ENCODE results near the gene ACTN2.

Gene ACTN2

DNA sequence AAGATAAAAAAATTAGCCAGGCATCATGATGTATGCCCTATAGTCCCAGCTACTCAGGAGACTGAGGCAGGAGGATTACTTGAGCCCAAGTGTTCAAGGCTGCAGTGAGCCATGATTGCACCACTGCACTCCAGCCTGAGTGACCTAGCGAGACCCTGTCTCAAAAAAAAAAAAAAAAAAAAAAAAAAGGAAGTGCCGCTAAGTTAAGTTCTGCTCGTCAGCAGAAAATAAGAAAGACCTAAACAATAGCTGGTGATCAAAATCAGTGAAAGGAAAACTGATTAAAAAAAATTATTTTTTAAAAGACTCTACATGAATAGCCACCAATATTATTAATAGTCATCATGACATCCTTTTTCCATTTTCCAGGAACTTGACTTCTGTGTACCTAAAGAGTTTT is 64.6 kb downstream of the ACTN2 start:
- Histone ChIP-seq H3K9ac (ENCODE audit: low read length in 5 of 5) (no peak overlapping the region), H3K27ac (ENCODE audit: low read depth, low read length) (no peak overlapping the region), H3K9me3 (ENCODE audit: control insufficient read depth in 5 of 5, low read length in 5 of 5) (no peaks in the 10 kb centered on the region), H3K4me1 (ENCODE audit: control insufficient read depth in 5 of 5, insufficient read depth in 5 of 5, low read length in 5 of 5) (peaks cover 0 to 3% (median 0%) of the 10 kb centered on the region in 5 donors), H3K27me3 (ENCODE audit: control insufficient read depth in 5 of 5, insufficient read depth in 4 of 5, low read length in 5 of 5) (peaks cover 0 to 9% (median 0%) of the 10 kb centered on the region in 5 donors), H3K36me3 (ENCODE audit: control insufficient read depth in 5 of 5, insufficient read depth in 5 of 5, low read length in 5 of 5) (no peaks in the 10 kb centered on the region), H3K4me3 (ENCODE audit: low read depth in 1 of 5, low read length in 5 of 5) (no peak overlapping the region)

DNA sequence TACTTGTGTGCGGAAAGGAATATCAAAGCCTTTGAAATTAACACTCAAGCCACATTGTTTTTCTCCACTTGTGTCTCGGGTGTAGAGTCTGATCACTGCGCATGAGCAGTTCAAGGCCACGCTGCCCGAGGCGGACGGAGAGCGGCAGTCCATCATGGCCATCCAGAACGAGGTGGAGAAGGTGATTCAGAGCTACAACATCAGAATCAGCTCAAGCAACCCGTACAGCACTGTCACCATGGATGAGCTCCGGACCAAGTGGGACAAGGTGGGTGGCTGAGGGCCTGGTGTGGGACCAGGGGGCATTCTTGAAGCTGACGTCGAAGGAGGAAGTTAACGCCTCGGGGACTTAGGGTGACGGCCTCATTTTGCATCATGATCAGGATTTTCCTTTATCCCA is 65.1 kb downstream of the ACTN2 start:
- no peaks in the 10 kb centered on the region for H3K9me3 ChIP-seq (ENCODE audit: control insufficient read depth in 5 of 5, low read length in 5 of 5)
- peaks cover 0 to 3% (median 0%) of the 10 kb centered on the region in 5 donors for H3K4me1 ChIP-seq (ENCODE audit: control insufficient read depth in 5 of 5, insufficient read depth in 5 of 5, low read length in 5 of 5)
- H3K36me3 ChIP-seq (ENCODE audit: control insufficient read depth in 5 of 5, insufficient read depth in 5 of 5, low read length in 5 of 5), result no peaks in the 10 kb centered on the region

DNA sequence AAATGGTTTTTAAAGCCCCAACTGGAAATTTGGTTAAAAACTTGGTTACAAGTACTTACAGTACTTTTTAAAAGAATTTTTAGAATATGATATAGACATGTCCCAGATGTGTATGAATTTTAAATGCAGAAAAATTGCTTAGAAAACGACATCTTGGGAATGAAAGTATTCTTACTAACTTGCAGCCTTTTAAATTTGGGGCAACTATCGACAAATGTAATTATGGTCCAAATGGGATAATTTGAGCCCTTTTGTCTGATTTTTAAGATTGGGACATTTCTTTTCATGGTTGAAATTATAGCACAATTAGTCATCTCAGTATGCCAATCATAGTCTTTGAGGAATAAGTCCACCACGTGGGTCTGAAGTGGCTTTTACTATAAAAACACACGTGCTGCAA is 65.6 kb downstream of the ACTN2 start:
- H3K4me1 ChIP-seq (ENCODE audit: control insufficient read depth in 5 of 5, insufficient read depth in 5 of 5, low read length in 5 of 5), result peaks cover 0 to 3% (median 0%) of the 10 kb centered on the region in 5 donors
- H3K27ac ChIP-seq (ENCODE audit: low read depth, low read length), result no peak overlapping the region
- H3K4me3 ChIP-seq (ENCODE audit: low read depth in 1 of 5, low read length in 5 of 5), result no peak overlapping the region
- no peaks in the 10 kb centered on the region for H3K9me3 ChIP-seq (ENCODE audit: control insufficient read depth in 5 of 5, low read length in 5 of 5)
- H3K27me3 ChIP-seq (ENCODE audit: control insufficient read depth in 5 of 5, insufficient read depth in 4 of 5, low read length in 5 of 5), result peaks cover 0 to 9% (median 0%) of the 10 kb centered on the region in 5 donors
- H3K9ac ChIP-seq (ENCODE audit: low read length in 5 of 5), result no peak overlapping the region
- H3K36me3 ChIP-seq (ENCODE audit: control insufficient read depth in 5 of 5, insufficient read depth in 5 of 5, low read length in 5 of 5), result no peaks in the 10 kb centered on the region

More for the DNA sequence above, 65.1 kb downstream of the ACTN2 start:
- Histone ChIP-seq H3K4me3 (ENCODE audit: low read depth in 1 of 5, low read length in 5 of 5) (no peak overlapping the region), H3K9ac (ENCODE audit: low read length in 5 of 5) (no peak overlapping the region), H3K27me3 (ENCODE audit: control insufficient read depth in 5 of 5, insufficient read depth in 4 of 5, low read length in 5 of 5) (peaks cover 0 to 9% (median 0%) of the 10 kb centered on the region in 5 donors), H3K27ac (ENCODE audit: low read depth, low read length) (no peak overlapping the region)

DNA sequence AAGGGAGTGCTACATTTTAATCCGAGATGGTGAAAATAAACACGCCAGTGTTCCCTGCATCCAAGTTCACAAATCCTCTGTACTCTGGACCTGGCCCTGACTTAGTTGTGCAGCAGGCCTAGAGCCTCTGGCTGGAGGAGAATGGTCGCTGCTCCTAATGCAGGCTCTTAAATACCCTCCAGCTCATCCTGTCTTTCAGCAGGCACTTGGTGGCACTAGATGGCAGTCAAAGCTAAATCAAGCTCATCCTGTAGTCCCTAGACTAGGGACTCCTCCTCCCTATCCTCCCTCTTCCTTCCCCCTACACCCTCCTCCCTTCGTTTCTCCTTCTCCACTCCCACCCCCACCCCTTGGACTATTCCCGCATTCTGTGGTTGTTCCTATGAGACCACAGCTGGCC is 67.2 kb downstream of the ACTN2 start:
- H3K9me3 ChIP-seq (ENCODE audit: control insufficient read depth in 5 of 5, low read length in 5 of 5), result no peaks in the 10 kb centered on the region
- peaks cover 0 to 9% (median 0%) of the 10 kb centered on the region in 5 donors for H3K27me3 ChIP-seq (ENCODE audit: control insufficient read depth in 5 of 5, insufficient read depth in 4 of 5, low read length in 5 of 5)
- no peaks in the 10 kb centered on the region for H3K36me3 ChIP-seq (ENCODE audit: control insufficient read depth in 5 of 5, insufficient read depth in 5 of 5, low read length in 5 of 5)
- H3K4me1 ChIP-seq (ENCODE audit: control insufficient read depth in 5 of 5, insufficient read depth in 5 of 5, low read length in 5 of 5), result peaks cover 0 to 3% (median 0%) of the 10 kb centered on the region in 5 donors
- no peak overlapping the region for H3K9ac ChIP-seq (ENCODE audit: low read length in 5 of 5)
- H3K4me3 ChIP-seq (ENCODE audit: low read depth in 1 of 5, low read length in 5 of 5), result no peak overlapping the region
- H3K27ac ChIP-seq (ENCODE audit: low read depth, low read length), result no peak overlapping the region

DNA sequence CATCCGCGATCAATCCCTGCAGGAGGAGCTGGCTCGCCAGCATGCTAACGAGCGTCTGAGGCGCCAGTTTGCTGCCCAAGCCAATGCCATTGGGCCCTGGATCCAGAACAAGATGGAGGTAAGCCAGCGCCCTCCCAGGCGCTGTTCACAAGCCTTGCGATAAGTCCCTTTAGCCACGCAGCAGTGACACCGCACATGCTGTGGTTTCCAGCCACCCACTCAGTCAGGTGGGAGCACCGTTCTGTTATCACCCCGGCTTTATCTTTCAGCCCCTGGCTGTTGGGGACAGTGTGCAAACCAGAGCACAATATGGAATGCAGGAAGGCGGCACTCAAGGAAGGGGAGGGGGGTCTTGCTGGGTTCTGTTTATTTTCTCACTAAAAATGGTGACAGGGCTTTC is 67.7 kb downstream of the ACTN2 start:
- H3K36me3 ChIP-seq (ENCODE audit: control insufficient read depth in 5 of 5, insufficient read depth in 5 of 5, low read length in 5 of 5), result no peaks in the 10 kb centered on the region
- no peak overlapping the region for H3K27ac ChIP-seq (ENCODE audit: low read depth, low read length)

DNA sequence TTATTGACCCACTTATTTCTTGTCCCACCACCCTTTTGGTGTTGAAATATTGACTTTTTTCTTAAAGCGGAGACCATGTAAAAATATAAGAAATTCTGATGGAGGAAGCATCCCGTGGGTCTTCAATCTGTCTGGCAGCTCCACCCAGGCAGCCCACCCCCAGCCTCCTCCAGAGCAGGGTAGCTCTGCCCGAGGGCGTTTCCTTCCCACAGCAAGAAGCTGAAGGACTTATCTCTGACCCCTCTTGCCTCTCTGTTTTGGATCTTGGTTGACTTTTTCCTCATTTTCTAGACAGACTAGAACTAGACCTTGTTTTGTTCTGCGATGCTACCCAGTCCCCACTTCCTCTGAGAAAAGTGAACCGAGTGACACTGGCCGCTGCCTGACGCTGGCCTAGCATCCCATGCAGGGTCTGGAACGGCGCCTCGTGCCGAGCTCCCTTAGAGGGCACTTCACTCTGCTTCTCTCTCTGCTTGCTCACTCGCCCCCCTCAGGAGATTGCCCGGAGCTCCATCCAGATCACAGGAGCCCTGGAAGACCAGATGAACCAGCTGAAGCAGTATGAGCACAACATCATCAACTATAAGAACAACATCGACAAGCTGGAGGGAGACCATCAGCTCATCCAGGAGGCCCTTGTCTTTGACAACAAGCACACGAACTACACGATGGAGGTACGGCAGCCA is 68.4 kb downstream of the ACTN2 start:
- H3K27ac ChIP-seq (ENCODE audit: low read depth, low read length), result no peak overlapping the region
- no peak overlapping the region for H3K4me3 ChIP-seq (ENCODE audit: low read depth in 1 of 5, low read length in 5 of 5)

More for the DNA sequence above, 67.7 kb downstream of the ACTN2 start:
- H3K4me3 ChIP-seq (ENCODE audit: low read depth in 1 of 5, low read length in 5 of 5), result no peak overlapping the region
- no peak overlapping the region for H3K9ac ChIP-seq (ENCODE audit: low read length in 5 of 5)
- no peaks in the 10 kb centered on the region for H3K9me3 ChIP-seq (ENCODE audit: control insufficient read depth in 5 of 5, low read length in 5 of 5)
- peaks cover 0 to 3% (median 0%) of the 10 kb centered on the region in 5 donors for H3K4me1 ChIP-seq (ENCODE audit: control insufficient read depth in 5 of 5, insufficient read depth in 5 of 5, low read length in 5 of 5)
- peaks cover 0 to 9% (median 0%) of the 10 kb centered on the region in 5 donors for H3K27me3 ChIP-seq (ENCODE audit: control insufficient read depth in 5 of 5, insufficient read depth in 4 of 5, low read length in 5 of 5)

DNA sequence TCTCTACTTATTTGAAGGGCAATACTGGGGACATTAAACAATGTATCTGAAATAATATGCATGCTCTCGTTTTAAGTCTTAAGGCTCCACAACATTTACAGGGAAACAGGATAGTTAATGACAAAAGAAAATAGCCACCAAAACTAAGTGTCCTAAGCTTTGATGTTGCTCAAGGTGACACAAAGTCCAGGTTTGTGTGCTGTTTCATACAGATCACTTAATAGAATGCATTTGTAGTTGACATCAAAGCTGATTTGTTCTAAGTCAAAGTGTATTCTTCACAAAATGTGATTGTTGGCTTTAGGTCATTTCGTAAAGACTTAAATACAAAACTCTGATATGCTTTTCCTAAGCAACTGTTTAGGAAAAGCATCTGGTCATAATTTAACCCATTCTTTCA is 71.3 kb downstream of the ACTN2 start:
- no peak overlapping the region for H3K9ac ChIP-seq (ENCODE audit: low read length in 5 of 5)
- no peak overlapping the region for H3K27ac ChIP-seq (ENCODE audit: low read depth, low read length)
- peaks cover 0 to 5% (median 0%) of the 10 kb centered on the region in 5 donors for H3K27me3 ChIP-seq (ENCODE audit: control insufficient read depth in 5 of 5, insufficient read depth in 4 of 5, low read length in 5 of 5)
- no peaks in the 10 kb centered on the region for H3K4me1 ChIP-seq (ENCODE audit: control insufficient read depth in 5 of 5, insufficient read depth in 5 of 5, low read length in 5 of 5)
- H3K9me3 ChIP-seq (ENCODE audit: control insufficient read depth in 5 of 5, low read length in 5 of 5), result no peaks in the 10 kb centered on the region
- no peak overlapping the region for H3K4me3 ChIP-seq (ENCODE audit: low read depth in 1 of 5, low read length in 5 of 5)
- no peaks in the 10 kb centered on the region for H3K36me3 ChIP-seq (ENCODE audit: control insufficient read depth in 5 of 5, insufficient read depth in 5 of 5, low read length in 5 of 5)

More for the DNA sequence above, 68.4 kb downstream of the ACTN2 start:
- H3K9me3 ChIP-seq (ENCODE audit: control insufficient read depth in 5 of 5, low read length in 5 of 5), result no peaks in the 10 kb centered on the region
- H3K9ac ChIP-seq (ENCODE audit: low read length in 5 of 5), result no peak overlapping the region
- H3K36me3 ChIP-seq (ENCODE audit: control insufficient read depth in 5 of 5, insufficient read depth in 5 of 5, low read length in 5 of 5), result no peaks in the 10 kb centered on the region
- peaks cover 0 to 3% (median 0%) of the 10 kb centered on the region in 5 donors for H3K4me1 ChIP-seq (ENCODE audit: control insufficient read depth in 5 of 5, insufficient read depth in 5 of 5, low read length in 5 of 5)
- peaks cover 0 to 9% (median 0%) of the 10 kb centered on the region in 5 donors for H3K27me3 ChIP-seq (ENCODE audit: control insufficient read depth in 5 of 5, insufficient read depth in 4 of 5, low read length in 5 of 5)

DNA sequence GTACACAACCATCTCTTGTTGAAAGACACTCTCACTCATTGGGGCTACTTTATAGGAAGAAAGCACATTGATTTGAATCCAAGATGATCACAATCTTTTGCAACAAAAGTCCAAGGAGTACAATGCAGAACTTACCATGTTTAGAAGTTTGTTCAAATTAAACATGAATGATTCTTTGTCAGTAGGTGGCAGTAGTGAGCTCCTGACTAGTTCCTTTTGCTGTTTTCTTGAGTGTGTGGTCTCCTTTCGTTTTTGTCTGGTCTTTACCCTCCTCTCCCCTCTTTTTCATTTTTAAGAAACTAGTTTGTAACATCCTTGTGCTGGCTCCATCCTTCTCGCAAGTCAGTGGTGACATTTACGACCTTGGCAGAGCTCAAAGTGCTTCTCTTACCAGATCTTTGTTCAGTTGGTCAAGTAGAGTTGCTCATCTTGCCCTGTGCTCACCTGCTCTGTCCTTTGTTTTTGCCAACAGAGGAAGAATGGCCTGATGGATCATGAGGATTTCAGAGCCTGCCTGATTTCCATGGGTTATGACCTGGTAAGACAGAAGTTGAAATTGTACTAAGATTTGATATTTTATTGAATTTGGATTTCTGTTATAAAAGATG is 73.1 kb downstream of the ACTN2 start:
- H3K4me1 ChIP-seq (ENCODE audit: control insufficient read depth in 5 of 5, insufficient read depth in 5 of 5, low read length in 5 of 5), result no peaks in the 10 kb centered on the region
- no peaks in the 10 kb centered on the region for H3K36me3 ChIP-seq (ENCODE audit: control insufficient read depth in 5 of 5, insufficient read depth in 5 of 5, low read length in 5 of 5)

DNA sequence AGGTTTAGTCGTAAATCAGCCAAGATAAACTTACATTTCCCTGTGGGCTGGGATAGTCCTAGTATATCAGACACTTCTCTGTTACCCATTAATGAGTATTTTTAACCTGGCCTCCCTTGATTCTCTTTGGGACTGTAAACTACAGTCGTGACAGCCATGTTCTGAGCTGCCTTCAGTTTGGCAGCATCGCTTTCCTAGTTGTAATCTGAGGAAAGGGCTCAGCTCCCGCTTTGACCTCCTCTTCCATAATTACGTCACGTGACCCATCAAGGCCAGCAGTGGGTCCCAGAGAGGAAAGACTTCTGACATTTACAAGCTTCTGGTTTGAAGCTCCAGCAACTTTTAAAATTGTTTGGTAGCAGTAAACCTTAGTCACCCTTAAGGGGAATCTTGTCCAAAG is 74.2 kb downstream of the ACTN2 start:
- Histone ChIP-seq H3K27me3 (ENCODE audit: control insufficient read depth in 5 of 5, insufficient read depth in 4 of 5, low read length in 5 of 5) (no peaks in the 10 kb centered on the region), H3K9ac (ENCODE audit: low read length in 5 of 5) (no peak overlapping the region), H3K4me3 (ENCODE audit: low read depth in 1 of 5, low read length in 5 of 5) (no peak overlapping the region), H3K4me1 (ENCODE audit: control insufficient read depth in 5 of 5, insufficient read depth in 5 of 5, low read length in 5 of 5) (no peaks in the 10 kb centered on the region), H3K27ac (ENCODE audit: low read depth, low read length) (no peak overlapping the region), H3K9me3 (ENCODE audit: control insufficient read depth in 5 of 5, low read length in 5 of 5) (no peaks in the 10 kb centered on the region), H3K36me3 (ENCODE audit: control insufficient read depth in 5 of 5, insufficient read depth in 5 of 5, low read length in 5 of 5) (no peaks in the 10 kb centered on the region)

More for the DNA sequence above, 73.1 kb downstream of the ACTN2 start:
- Histone ChIP-seq H3K4me3 (ENCODE audit: low read depth in 1 of 5, low read length in 5 of 5) (no peak overlapping the region), H3K9me3 (ENCODE audit: control insufficient read depth in 5 of 5, low read length in 5 of 5) (no peaks in the 10 kb centered on the region), H3K9ac (ENCODE audit: low read length in 5 of 5) (no peak overlapping the region), H3K27me3 (ENCODE audit: control insufficient read depth in 5 of 5, insufficient read depth in 4 of 5, low read length in 5 of 5) (no peaks in the 10 kb centered on the region), H3K27ac (ENCODE audit: low read depth, low read length) (no peak overlapping the region)

DNA sequence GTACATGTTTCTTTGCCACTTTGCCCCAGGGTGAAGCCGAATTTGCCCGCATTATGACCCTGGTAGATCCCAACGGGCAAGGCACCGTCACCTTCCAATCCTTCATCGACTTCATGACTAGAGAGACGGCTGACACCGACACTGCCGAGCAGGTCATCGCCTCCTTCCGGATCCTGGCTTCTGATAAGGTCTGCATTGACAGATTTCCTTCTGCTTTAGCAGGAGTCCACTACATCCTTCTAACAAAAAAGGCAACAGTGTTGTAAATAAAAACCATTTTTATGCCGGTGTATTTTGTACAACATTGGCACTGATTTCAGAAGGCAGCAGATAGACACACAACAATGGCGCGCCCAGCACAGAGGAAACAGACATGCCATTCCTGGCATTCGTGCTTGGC is 74.7 kb downstream of the ACTN2 start:
- no peak overlapping the region for H3K9ac ChIP-seq (ENCODE audit: low read length in 5 of 5)
- H3K9me3 ChIP-seq (ENCODE audit: control insufficient read depth in 5 of 5, low read length in 5 of 5), result no peaks in the 10 kb centered on the region
- H3K4me1 ChIP-seq (ENCODE audit: control insufficient read depth in 5 of 5, insufficient read depth in 5 of 5, low read length in 5 of 5), result no peaks in the 10 kb centered on the region
- no peaks in the 10 kb centered on the region for H3K36me3 ChIP-seq (ENCODE audit: control insufficient read depth in 5 of 5, insufficient read depth in 5 of 5, low read length in 5 of 5)
- no peak overlapping the region for H3K27ac ChIP-seq (ENCODE audit: low read depth, low read length)
- no peaks in the 10 kb centered on the region for H3K27me3 ChIP-seq (ENCODE audit: control insufficient read depth in 5 of 5, insufficient read depth in 4 of 5, low read length in 5 of 5)
- no peak overlapping the region for H3K4me3 ChIP-seq (ENCODE audit: low read depth in 1 of 5, low read length in 5 of 5)

Measured in subcutaneous abdominal adipose tissue (tissue), 5 donors.